ENCODE measurements around the gene UBE2M. TPM values are rescaled to one million over a fixed set of nuclear protein-coding genes. Genes with fewer than 3 reads are reported as not detected.

Gene UBE2M
- total RNA-seq, 1 donor from 2014 or later: 73.6 TPM

- no peaks in the 10 kb centered on the region for H3K9me3 ChIP-seq (ENCODE audit: control insufficient read depth in 3 of 3, low read length in 3 of 3)
- peak overlapping the region; percentile 97 for H3K27ac ChIP-seq (ENCODE audit: low read depth, low read length)
- H3K4me1 ChIP-seq (ENCODE audit: control insufficient read depth in 3 of 3, insufficient read depth in 3 of 3, low read length in 3 of 3): peaks cover 46 to 60% (median 51%) of the 10 kb centered on the region in 3 donors
- H3K36me3 ChIP-seq (ENCODE audit: control insufficient read depth in 3 of 3, insufficient read depth in 3 of 3, low read length in 3 of 3): peaks cover 35 to 38% (median 36%) of the 10 kb centered on the region in 3 donors
- H3K4me3 ChIP-seq (ENCODE audit: low read length in 3 of 3): peak overlapping the region; percentile 98 to 100 (median 99)
- no peaks in the 10 kb centered on the region for H3K27me3 ChIP-seq (ENCODE audit: control insufficient read depth in 3 of 3, insufficient read depth in 3 of 3, low read length in 3 of 3)
- peak overlapping the region; percentile 94 to 99 (median 96) for H3K9ac ChIP-seq (ENCODE audit: low read depth in 1 of 3, low read length in 3 of 3)
Observed at GRCh38 chr19:58555369-58555885, 3.0 kb downstream of the UBE2M start.

- Histone ChIP-seq H3K4me3 (ENCODE audit: low read length in 3 of 3) (peak within 1 kb of the TSS; percentile 98 to 100 (median 99)), H3K36me3 (ENCODE audit: control insufficient read depth in 3 of 3, insufficient read depth in 3 of 3, low read length in 3 of 3) (peaks cover 42 to 45% (median 42%) of the 10 kb centered on the region in 3 donors), H3K27me3 (ENCODE audit: control insufficient read depth in 3 of 3, insufficient read depth in 3 of 3, low read length in 3 of 3) (no peaks in the 10 kb centered on the region)
Observed at GRCh38 chr19:58554494-58555368, 3.7 kb downstream of the UBE2M start, which contains the start of gene CHMP2A. TSS of gene CHMP2A (minus strand) at chr19:58555105. CDS start at chr19:58554212, 893 bp downstream.

GRCh38 chr19:58553799-58554493 lies 4.5 kb downstream of the UBE2M start:
- peak overlapping the region; percentile 98 to 100 (median 99) for H3K4me3 ChIP-seq (ENCODE audit: low read length in 3 of 3)
- peak overlapping the region; percentile 97 for H3K27ac ChIP-seq (ENCODE audit: low read depth, low read length)
- H3K27me3 ChIP-seq (ENCODE audit: control insufficient read depth in 3 of 3, insufficient read depth in 3 of 3, low read length in 3 of 3): no peaks in the 10 kb centered on the region
- H3K36me3 ChIP-seq (ENCODE audit: control insufficient read depth in 3 of 3, insufficient read depth in 3 of 3, low read length in 3 of 3): peaks cover 49 to 53% (median 50%) of the 10 kb centered on the region in 3 donors
- H3K9ac ChIP-seq (ENCODE audit: low read depth in 1 of 3, low read length in 3 of 3): peak overlapping the region; percentile 94 to 99 (median 96)
- peaks cover 37 to 46% (median 39%) of the 10 kb centered on the region in 3 donors for H3K4me1 ChIP-seq (ENCODE audit: control insufficient read depth in 3 of 3, insufficient read depth in 3 of 3, low read length in 3 of 3)
- no peaks in the 10 kb centered on the region for H3K9me3 ChIP-seq (ENCODE audit: control insufficient read depth in 3 of 3, low read length in 3 of 3)

More at GRCh38 chr19:58554494-58555368, 3.7 kb downstream of the UBE2M start, which contains the start of gene CHMP2A:
- peak within 1 kb of the TSS; percentile 97 for H3K27ac ChIP-seq (ENCODE audit: low read depth, low read length)
- H3K9ac ChIP-seq (ENCODE audit: low read depth in 1 of 3, low read length in 3 of 3): peak within 1 kb of the TSS; percentile 94 to 99 (median 96)
- peaks cover 39 to 53% (median 44%) of the 10 kb centered on the region in 3 donors for H3K4me1 ChIP-seq (ENCODE audit: control insufficient read depth in 3 of 3, insufficient read depth in 3 of 3, low read length in 3 of 3)
- H3K9me3 ChIP-seq (ENCODE audit: control insufficient read depth in 3 of 3, low read length in 3 of 3): no peaks in the 10 kb centered on the region

GRCh38 chr19:58552655-58553054 lies 5.8 kb downstream of the UBE2M start:
- Histone ChIP-seq H3K4me3 (ENCODE audit: low read length in 3 of 3) (no peak overlapping the region), H3K9me3 (ENCODE audit: control insufficient read depth in 3 of 3, low read length in 3 of 3) (no peaks in the 10 kb centered on the region), H3K9ac (ENCODE audit: low read depth in 1 of 3, low read length in 3 of 3) (no peak overlapping the region), H3K27ac (ENCODE audit: low read depth, low read length) (no peak overlapping the region), H3K4me1 (ENCODE audit: control insufficient read depth in 3 of 3, insufficient read depth in 3 of 3, low read length in 3 of 3) (peaks cover 35 to 47% (median 37%) of the 10 kb centered on the region in 3 donors), H3K27me3 (ENCODE audit: control insufficient read depth in 3 of 3, insufficient read depth in 3 of 3, low read length in 3 of 3) (no peaks in the 10 kb centered on the region), H3K36me3 (ENCODE audit: control insufficient read depth in 3 of 3, insufficient read depth in 3 of 3, low read length in 3 of 3) (peaks cover 62 to 65% (median 62%) of the 10 kb centered on the region in 3 donors)

- Histone ChIP-seq H3K9me3 (ENCODE audit: control insufficient read depth in 3 of 3, low read length in 3 of 3) (no peaks in the 10 kb centered on the region), H3K27ac (ENCODE audit: low read depth, low read length) (no peak overlapping the region), H3K36me3 (ENCODE audit: control insufficient read depth in 3 of 3, insufficient read depth in 3 of 3, low read length in 3 of 3) (peaks cover 67 to 70% (median 69%) of the 10 kb centered on the region in 3 donors), H3K4me1 (ENCODE audit: control insufficient read depth in 3 of 3, insufficient read depth in 3 of 3, low read length in 3 of 3) (peaks cover 33 to 47% (median 37%) of the 10 kb centered on the region in 3 donors), H3K27me3 (ENCODE audit: control insufficient read depth in 3 of 3, insufficient read depth in 3 of 3, low read length in 3 of 3) (no peaks in the 10 kb centered on the region), H3K9ac (ENCODE audit: low read depth in 1 of 3, low read length in 3 of 3) (no peak overlapping the region), H3K4me3 (ENCODE audit: low read length in 3 of 3) (no peak overlapping the region)
Observed at GRCh38 chr19:58551577-58552471, 6.6 kb downstream of the UBE2M start.

- Histone ChIP-seq H3K27ac (ENCODE audit: low read depth, low read length) (no peak overlapping the region), H3K9me3 (ENCODE audit: control insufficient read depth in 3 of 3, low read length in 3 of 3) (no peaks in the 10 kb centered on the region), H3K4me1 (ENCODE audit: control insufficient read depth in 3 of 3, insufficient read depth in 3 of 3, low read length in 3 of 3) (peaks cover 32 to 47% (median 37%) of the 10 kb centered on the region in 3 donors), H3K9ac (ENCODE audit: low read depth in 1 of 3, low read length in 3 of 3) (no peak overlapping the region), H3K36me3 (ENCODE audit: control insufficient read depth in 3 of 3, insufficient read depth in 3 of 3, low read length in 3 of 3) (peaks cover 63 to 65% (median 64%) of the 10 kb centered on the region in 3 donors), H3K4me3 (ENCODE audit: low read length in 3 of 3) (no peak overlapping the region), H3K27me3 (ENCODE audit: control insufficient read depth in 3 of 3, insufficient read depth in 3 of 3, low read length in 3 of 3) (no peaks in the 10 kb centered on the region)
Observed at GRCh38 chr19:58551123-58551497, 7.3 kb downstream of the UBE2M start.

- no peak overlapping the region for H3K27ac ChIP-seq (ENCODE audit: low read depth, low read length)
- H3K27me3 ChIP-seq (ENCODE audit: control insufficient read depth in 3 of 3, insufficient read depth in 3 of 3, low read length in 3 of 3): no peaks in the 10 kb centered on the region
- no peak overlapping the region for H3K9ac ChIP-seq (ENCODE audit: low read depth in 1 of 3, low read length in 3 of 3)
- H3K4me1 ChIP-seq (ENCODE audit: control insufficient read depth in 3 of 3, insufficient read depth in 3 of 3, low read length in 3 of 3): peaks cover 34 to 48% (median 39%) of the 10 kb centered on the region in 3 donors
- H3K4me3 ChIP-seq (ENCODE audit: low read length in 3 of 3): no peak overlapping the region
- H3K36me3 ChIP-seq (ENCODE audit: control insufficient read depth in 3 of 3, insufficient read depth in 3 of 3, low read length in 3 of 3): peaks cover 62 to 68% (median 67%) of the 10 kb centered on the region in 3 donors
- H3K9me3 ChIP-seq (ENCODE audit: control insufficient read depth in 3 of 3, low read length in 3 of 3): no peaks in the 10 kb centered on the region
Observed at GRCh38 chr19:58550362-58551122, 7.9 kb downstream of the UBE2M start.

- Histone ChIP-seq H3K9me3 (ENCODE audit: control insufficient read depth in 3 of 3, low read length in 3 of 3) (no peaks in the 10 kb centered on the region), H3K36me3 (ENCODE audit: control insufficient read depth in 3 of 3, insufficient read depth in 3 of 3, low read length in 3 of 3) (peaks cover 63 to 70% (median 69%) of the 10 kb centered on the region in 3 donors), H3K9ac (ENCODE audit: low read depth in 1 of 3, low read length in 3 of 3) (no peak overlapping the region), H3K27me3 (ENCODE audit: control insufficient read depth in 3 of 3, insufficient read depth in 3 of 3, low read length in 3 of 3) (no peaks in the 10 kb centered on the region), H3K4me3 (ENCODE audit: low read length in 3 of 3) (no peak overlapping the region), H3K4me1 (ENCODE audit: control insufficient read depth in 3 of 3, insufficient read depth in 3 of 3, low read length in 3 of 3) (peaks cover 34 to 49% (median 38%) of the 10 kb centered on the region in 3 donors), H3K27ac (ENCODE audit: low read depth, low read length) (no peak overlapping the region)
Observed at GRCh38 chr19:58549664-58550361, 8.6 kb downstream of the UBE2M start.

Measured in skeletal muscle tissue (tissue), 4 donors.